GM21528 (cell line): Measurements from ENCODE around the gene PCDH11Y.
"Not testable (repeated sequence)": the region's sequence is repeated elsewhere in the genome, so short reads cannot be mapped to it uniquely, and the experiment has no call there.

Experiments
- ATAC-seq: cut with Tn5 transposase; IDR thresholded peaks from one replicate; pipeline ENCODE4 v1.9.1; 2021; ENCODE audit warnings: mild to moderate bottlenecking, moderate library complexity; ENCODE audit not compliant: unreplicated experiment, low FRiP score

The PCDH11Y gene, protein sequence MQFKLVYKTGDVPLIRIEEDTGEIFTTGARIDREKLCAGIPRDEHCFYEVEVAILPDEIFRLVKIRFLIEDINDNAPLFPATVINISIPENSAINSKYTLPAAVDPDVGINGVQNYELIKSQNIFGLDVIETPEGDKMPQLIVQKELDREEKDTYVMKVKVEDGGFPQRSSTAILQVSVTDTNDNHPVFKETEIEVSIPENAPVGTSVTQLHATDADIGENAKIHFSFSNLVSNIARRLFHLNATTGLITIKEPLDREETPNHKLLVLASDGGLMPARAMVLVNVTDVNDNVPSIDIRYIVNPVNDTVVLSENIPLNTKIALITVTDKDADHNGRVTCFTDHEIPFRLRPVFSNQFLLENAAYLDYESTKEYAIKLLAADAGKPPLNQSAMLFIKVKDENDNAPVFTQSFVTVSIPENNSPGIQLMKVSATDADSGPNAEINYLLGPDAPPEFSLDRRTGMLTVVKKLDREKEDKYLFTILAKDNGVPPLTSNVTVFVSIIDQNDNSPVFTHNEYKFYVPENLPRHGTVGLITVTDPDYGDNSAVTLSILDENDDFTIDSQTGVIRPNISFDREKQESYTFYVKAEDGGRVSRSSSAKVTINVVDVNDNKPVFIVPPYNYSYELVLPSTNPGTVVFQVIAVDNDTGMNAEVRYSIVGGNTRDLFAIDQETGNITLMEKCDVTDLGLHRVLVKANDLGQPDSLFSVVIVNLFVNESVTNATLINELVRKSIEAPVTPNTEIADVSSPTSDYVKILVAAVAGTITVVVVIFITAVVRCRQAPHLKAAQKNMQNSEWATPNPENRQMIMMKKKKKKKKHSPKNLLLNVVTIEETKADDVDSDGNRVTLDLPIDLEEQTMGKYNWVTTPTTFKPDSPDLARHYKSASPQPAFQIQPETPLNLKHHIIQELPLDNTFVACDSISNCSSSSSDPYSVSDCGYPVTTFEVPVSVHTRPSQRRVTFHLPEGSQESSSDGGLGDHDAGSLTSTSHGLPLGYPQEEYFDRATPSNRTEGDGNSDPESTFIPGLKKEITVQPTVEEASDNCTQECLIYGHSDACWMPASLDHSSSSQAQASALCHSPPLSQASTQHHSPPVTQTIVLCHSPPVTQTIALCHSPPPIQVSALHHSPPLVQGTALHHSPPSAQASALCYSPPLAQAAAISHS (N-terminal part only)

DNA sequence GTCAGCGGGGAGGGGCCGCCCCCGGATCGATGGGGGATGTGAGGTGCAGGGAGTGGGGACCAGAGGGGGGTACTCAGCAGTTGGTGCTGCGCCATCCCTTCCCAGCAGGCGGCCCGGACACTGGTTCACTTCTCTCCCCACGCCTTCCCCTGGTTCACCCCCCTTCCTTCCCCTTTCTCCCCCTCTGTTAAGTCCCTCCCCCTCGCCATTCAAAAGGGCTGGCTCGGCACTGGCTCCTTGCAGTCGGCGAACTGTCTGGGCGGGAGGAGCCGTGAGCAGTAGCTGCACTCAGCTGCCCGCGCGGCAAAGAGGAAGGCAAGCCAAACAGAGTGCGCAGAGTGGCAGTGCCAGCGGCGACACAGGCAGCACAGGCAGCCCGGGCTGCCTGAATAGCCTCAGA, at the start of gene PCDH11Y:
TSS of gene PCDH11Y (plus strand) at position 240 of the 400 bp plus-strand sequence. CDS start 56,804 bp downstream, outside the sequence.
- ATAC-seq, result not testable (repeated sequence)

DNA sequence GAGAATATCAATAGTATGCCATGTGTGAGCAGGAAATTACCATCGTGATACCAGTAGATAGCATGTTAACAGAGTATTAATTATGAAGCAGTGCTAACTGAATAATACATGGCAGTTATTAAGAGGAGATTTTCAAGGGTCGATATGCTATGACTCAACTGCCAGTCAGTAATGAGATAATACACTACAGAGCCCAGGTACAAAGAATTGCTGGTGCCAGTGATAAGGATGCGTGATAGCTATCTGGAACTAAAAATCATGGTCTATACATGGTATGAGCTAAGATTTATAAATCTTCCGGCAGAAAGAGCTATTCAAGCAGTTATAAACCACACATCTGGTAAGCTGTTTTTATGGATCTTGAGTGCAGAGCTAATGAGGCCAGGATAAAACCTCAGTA, 32.2 kb upstream of the PCDH11Y start:
- not testable (repeated sequence) for ATAC-seq

DNA sequence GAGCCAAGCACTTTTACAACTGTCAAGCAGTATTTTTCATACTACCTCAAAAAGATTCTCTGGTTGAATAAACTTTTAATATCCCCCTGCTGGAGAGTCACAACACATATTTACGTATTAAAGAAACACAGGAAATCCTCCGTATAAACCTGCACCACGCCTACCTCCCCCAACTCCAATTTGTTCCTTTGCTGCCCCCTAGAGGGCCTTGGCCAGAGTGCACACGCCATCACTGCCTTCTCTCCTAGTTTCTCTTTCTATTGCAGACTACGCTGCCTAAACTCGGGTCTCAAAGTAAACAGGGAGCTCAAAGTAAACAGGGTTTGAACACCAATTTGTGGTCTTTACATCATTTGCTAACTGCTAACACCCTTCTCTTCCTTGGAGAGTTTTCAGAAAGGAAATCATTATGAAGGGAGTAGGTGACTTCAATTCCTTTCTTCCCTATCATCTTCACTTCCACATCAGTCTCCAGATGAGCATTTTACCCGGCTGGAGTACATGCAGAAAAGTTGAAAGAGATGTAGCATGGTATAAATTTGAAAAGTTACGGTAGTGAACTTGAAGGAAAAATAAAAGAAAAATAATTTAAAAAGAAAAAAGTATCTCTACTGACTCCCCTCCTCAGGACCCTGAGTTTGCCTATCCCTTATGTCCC, 8.2 kb upstream of the PCDH11Y start:
- peak; percentile 100 for ATAC-seq

DNA sequence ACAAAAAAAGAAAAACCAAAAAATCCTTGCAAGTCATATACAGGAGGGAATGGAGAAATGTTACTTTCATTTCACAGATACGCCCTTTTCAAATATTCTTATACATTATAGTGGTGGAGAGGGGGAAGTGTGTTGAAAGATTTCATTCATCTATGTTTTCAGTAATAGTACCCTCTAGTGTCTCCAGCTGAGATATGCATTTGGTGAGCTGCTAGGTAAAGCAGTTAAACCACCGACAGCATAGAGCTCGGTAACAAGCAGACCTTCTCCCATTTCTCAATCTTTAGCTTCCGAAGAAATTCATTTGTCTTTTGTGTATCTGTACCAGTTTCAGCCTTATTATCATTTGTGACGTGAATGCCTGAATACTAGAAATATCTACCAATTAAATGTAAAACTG, 5.2 kb upstream of the PCDH11Y start:
- not testable (repeated sequence) for ATAC-seq

DNA sequence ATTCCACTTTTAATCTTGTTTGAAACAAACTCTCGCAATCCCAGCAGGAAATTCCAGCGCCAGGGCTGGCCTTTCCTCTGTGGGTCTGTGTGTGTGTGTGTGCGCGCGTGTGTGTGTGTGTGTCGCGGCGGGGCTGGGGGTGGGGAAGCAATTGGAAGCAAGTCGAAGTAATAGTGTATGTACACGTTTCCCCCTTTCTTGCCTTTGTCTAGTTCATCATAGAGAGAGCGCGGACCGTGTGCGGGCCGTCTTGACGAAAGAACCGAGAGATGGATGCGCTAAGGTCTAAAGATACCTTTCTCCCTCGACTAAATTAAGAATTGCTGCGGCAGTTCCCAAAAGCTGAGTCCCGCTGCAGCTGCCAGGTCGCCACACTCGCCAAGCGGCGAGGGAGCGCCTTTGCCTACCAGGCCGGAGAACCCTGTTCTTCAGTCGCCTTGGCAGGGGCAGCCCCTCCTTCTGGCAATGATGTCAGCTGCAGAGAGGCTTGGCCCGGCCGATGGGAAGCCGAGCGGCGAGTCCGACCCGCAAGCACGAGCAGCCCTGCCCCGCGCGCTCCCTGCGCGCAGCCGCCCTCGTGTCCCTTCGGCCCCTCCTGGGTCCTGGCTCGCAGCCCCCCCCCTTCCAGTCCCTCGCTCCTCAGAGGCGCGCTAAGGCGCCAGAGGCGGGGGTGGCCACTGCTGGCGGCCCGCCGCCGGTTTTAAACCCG, 2.5 kb downstream of the PCDH11Y start:
- not testable (repeated sequence) for ATAC-seq

DNA sequence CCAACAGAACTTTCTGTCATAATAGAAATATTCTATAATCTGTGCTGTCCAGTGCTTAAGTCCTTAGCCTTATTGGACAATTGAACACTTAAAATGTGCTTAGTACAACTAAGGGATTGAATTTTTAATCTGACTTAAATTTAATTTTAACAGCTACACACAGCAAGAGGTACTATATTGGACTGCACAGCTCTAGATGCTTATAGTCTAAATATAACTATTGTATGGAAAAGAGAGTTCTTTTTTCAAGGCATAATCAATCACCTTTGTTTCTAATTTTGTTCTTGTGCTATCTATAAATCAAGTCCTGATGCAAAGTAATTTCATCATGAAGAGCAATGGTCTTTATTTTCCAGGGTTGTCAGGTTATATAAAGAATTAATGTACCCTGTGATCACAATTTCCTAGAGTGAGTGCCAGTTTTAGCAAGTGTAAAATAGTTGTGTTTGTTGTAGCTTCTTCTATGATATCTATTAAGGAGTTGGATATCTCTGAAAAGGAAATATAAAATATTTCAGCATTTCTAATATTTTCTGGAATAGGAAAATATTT, 39.0 kb downstream of the PCDH11Y start:
- not testable (repeated sequence) for ATAC-seq

DNA sequence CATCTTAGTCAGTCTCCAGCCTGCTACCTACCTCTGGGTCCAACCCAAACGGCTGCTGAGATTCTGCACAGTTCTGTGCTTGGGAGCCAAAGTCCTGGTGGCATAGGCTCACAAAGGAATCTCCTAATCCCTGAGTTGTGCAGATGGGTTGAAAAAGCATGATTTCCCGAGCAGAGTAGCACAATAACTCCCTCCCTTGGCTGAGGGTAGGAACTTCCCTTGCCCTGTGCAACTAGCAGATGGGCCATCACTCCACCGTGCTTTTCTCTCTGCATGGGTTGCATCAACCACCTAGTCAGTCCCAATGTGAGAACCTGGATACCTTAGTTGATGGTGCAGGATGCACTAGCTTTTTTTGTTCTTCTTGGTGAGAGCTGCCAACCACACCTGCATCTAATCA, 82.9 kb downstream of the PCDH11Y start:
- not testable (repeated sequence) for ATAC-seq

DNA sequence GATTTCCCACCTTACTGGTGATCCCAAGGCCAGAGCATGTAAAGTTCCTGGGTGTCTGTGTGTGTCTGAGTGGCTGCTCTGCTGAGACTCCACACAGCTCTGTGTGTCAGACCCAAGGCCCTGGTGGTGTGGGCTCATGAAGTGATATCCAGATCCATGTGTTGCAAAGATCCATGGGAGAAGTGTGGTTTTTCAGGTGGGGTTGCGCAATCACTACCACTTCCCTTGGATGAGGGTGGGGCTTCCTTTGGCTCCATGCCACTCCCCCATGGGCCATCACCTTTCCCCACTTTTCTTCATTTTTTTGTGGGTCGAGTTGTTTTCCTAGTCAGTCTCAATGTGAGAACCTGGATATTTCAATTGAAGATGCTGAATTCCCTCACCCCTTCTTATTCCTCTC, 182.9 kb downstream of the PCDH11Y start:
- ATAC-seq, result not testable (repeated sequence)

DNA sequence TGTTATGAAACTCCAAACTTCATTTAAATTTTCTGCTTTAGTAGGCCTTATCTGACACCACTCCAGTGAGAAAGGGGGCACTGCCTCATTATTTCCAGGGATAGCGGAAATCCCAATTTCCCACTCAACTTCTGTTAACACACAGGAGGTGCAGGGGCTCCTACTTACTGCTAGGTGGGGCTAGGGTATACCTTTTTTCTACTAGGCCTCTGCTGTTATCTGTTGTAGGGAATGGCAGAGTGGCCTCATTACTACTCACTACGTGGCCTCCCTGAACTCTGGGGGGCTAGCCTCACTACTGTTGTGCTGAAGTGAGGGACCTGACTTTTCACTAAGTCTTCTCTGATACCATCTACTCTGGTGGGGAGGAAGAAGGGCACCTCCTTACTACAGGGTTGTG, 215.0 kb downstream of the PCDH11Y start:
- ATAC-seq, result not testable (repeated sequence)

DNA sequence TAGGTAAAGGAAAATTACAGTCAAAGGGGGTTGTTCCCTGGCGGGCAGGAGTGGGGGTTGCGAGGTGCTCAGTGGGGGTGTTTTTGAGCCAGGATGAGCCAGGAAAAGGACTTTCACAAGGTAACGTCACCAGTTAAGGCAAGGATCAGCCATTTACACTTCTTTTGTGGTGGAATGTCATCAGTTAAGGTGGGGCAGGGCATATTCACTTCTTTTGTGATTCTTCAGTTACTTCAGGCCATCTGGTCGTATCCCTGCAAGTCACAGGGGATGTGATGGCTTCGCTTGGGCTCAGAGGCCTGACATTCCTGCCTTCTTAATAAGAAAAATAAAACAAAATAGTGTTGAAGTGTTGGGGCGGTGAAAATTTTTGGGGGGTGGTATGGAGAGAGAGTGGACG, 324.8 kb downstream of the PCDH11Y start:
- not testable (repeated sequence) for ATAC-seq

DNA sequence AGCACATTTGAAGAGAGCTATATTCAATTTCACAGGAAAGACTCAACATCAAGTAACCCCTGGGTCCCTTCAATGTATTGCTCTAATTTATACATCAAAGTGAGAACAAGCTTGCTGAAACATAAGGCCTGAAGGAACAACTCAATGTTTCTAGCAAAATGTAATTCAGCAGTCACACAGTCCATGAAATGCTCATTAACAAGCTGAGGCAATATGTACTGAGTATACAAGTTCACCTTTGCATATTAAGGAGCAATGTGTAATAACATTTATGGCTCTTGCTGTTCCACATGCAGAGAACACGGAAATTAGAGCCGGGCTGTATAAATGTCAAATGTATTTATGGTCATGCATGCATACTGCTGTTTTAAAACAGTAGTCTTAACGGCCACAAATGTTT, 342.1 kb downstream of the PCDH11Y start:
- not testable (repeated sequence) for ATAC-seq

DNA sequence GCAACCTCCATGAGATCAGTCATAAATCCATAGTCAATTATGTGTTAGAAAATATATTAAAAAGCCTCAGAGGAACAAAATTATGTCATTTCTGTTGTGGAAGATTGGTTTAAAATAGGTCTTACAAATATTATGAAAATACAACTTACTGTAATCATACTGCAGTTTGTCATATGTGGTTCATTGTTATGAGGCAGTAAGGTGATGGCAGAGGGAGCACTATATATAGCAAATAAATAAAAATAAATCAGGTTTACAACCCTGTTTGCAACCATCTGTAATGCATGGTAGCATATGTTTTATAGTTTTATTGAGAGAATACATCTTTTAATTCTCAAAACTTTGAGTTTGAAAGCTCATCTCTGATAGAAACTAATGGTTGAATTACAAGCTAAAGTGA, 543.6 kb downstream of the PCDH11Y start:
- ATAC-seq, result not testable (repeated sequence)

DNA sequence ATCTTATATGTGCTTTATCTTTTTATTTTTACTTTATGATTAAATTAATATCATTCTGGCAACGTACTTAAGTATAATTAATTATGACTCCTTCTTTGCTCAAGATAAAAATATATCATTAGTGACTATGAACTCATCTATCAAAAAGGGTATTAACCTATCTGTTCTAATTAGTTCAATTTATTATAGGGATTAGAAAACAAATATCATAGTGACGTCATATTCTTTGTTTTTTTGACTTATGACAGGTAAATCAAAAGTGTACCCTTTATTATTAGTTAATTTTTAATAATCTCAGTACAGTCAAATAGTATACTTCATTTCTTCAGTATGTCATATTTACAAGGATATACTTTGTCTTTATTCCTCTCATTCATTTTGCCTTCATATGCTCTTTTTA, 638.5 kb downstream of the PCDH11Y start:
- not testable (repeated sequence) for ATAC-seq

DNA sequence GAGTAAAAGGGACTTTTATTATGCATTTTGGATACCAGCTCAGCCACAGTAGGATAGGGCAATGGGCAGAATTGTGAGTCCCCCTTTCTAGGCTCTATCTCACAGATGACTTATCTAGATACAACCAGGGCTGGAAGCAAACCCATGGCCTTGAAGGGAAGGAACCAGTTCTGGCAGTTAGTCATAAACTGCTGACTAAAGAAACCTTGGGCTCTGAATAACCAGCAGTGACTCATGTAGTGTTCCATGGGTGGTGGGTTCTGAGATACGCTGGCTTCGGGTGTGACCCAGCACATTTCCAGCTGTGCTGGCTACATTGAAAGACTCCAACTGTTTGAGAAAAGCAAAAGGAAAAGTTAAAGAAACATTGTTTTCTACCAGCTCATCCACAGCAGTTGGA, 679.2 kb downstream of the PCDH11Y start:
- not testable (repeated sequence) for ATAC-seq

DNA sequence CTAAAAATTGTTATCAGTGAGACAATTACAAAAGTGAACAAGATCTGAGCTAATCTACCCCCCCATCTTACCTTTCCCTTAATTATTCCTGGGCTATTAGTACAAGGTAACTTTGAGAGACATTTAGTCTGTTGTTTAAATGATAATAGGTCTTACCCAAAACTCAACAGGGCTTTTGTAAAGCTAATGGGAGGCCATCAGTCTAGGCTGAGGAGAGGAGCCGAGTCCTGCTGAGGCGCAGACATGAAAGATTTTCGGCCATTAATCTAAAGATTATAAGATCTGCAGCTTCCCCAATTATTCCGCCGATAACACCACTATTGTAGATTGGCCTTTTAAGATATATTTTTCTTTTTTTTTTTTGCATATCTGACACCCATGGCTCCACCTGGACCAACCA, 708.6 kb downstream of the PCDH11Y start:
- not testable (repeated sequence) for ATAC-seq

DNA sequence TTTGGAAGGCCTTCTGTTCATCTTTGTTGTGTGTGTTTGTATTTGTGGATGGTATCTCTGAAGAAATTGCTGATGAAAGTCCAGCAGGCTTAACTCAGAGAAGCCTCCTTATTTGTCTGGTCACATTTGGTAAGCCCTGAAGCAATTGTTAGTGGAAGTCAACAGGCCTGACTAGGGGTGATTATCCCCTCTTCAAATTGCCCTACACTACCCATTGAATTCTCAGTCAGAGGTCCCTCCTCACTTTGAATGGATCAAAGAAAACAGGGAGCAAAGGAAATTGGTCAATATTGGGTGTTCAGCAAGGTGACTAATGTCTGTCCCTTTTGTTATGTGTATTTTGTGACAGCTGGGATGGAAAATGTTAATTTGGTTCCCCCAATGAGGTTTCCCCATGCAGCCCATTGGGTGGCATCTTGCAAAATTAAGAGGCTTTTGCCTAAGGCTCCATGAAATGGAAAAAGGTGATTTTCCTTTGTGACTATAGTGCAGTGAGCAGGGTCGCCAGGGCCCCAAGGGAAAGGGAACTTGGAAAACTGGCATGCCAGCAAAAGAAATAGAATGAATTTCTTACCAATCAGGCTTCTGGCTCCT, 709.8 kb downstream of the PCDH11Y start:
- ATAC-seq, result not testable (repeated sequence)

DNA sequence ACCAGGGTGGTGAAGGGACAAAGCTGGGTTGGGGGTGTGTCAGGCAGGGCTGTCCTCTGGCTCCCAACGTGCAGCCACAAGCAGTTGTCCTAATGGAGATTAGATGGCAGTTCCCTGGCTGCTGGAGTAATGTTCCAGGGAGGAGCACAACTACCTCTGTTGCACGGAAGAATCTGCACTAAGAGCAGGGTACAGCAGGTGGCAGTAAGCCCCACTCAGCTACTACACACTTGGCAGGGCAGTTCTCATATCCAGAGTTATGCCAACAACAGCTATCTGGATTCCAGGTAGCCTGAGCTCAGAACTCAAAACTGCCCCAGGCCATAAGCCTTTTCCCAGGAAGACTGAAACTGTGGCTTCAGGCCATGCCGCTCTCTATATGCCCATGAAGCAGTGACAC, 761.3 kb downstream of the PCDH11Y start:
- not testable (repeated sequence) for ATAC-seq

DNA sequence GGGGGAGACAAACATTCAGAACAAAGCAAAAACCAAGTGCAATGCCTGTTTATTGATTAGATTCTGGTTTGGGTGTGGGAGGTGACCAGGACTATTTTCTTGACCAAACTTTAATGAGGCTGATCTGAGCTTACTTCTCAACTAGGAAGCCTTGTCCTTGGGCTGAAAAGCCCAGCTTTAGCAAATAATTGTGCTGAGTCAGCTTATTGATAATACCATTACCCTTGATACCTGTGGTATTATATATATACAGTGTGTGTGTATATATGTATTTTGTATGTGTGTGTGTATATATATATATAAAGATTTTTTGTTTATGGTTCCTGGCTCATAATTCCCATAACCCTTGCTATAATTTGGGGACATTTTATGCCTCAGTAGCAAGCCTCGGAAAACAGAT, 776.4 kb downstream of the PCDH11Y start:
- ATAC-seq, result not testable (repeated sequence)
